Activated effector memory CD4-positive, alpha-beta T cell treated with anti-CD3 and anti-CD28 coated beads, Interleukin-2, amount 50 U/mL, for 16 hours (primary cell): ENCODE measurements around the gene CRAT.
"Not testable (repeated sequence)": the region's sequence is repeated elsewhere in the genome, so short reads cannot be mapped to it uniquely, and the experiment has no call there.

ENCODE experiments used
- DNase-seq: peaks from one replicate; pipeline ENCODE4 v3.0.0-alpha.2; 2020

Gene CRAT

GRCh38 chr9:129138144-129138462, 27.5 kb upstream of the CRAT start:
- DNase-seq: no peak

- DNase-seq: no peak
These were observed 26.9 kb upstream of the CRAT start for GRCh38 chr9:129137292-129138143.

- DNase-seq: no peak
These were observed 25.9 kb upstream of the CRAT start for GRCh38 chr9:129136446-129137035.

- no peak for DNase-seq
These were observed 24.9 kb upstream of the CRAT start for GRCh38 chr9:129135476-129135875.

GRCh38 chr9:129133082-129133481, 22.5 kb upstream of the CRAT start:
- DNase-seq: no peak

GRCh38 chr9:129131300-129132145, 20.9 kb upstream of the CRAT start:
- DNase-seq: peak; percentile 94

GRCh38 chr9:129130791-129131190, 20.2 kb upstream of the CRAT start:
- no peak for DNase-seq

GRCh38 chr9:129130271-129130670, 19.7 kb upstream of the CRAT start:
- DNase-seq: not testable (repeated sequence)

GRCh38 chr9:129128689-129129088, 18.1 kb upstream of the CRAT start:
- no peak for DNase-seq

- no peak for DNase-seq
These were observed 16.4 kb upstream of the CRAT start for GRCh38 chr9:129126749-129127618.

- DNase-seq: no peak
These were observed 14.9 kb upstream of the CRAT start for GRCh38 chr9:129125478-129125877.

- no peak for DNase-seq
These were observed 14.0 kb upstream of the CRAT start for GRCh38 chr9:129124506-129125069.

- DNase-seq: not testable (repeated sequence)
These were observed 12.4 kb upstream of the CRAT start for GRCh38 chr9:129122976-129123375.

- DNase-seq: no peak
These were observed 11.5 kb upstream of the CRAT start for GRCh38 chr9:129122133-129122532.

GRCh38 chr9:129121483-129121882, 10.9 kb upstream of the CRAT start:
- DNase-seq: no peak

GRCh38 chr9:129118799-129119198, 8.2 kb upstream of the CRAT start:
- no peak for DNase-seq

- DNase-seq: no peak
These were observed 3.2 kb upstream of the CRAT start for GRCh38 chr9:129113645-129114304.

- not testable (repeated sequence) for DNase-seq
These were observed 1.9 kb upstream of the CRAT start for GRCh38 chr9:129112526-129112925.

GRCh38 chr9:129111528-129112151, 1.0 kb upstream of the CRAT start:
- DNase-seq: peak; percentile 72

- no peak for DNase-seq
These were observed 447 bp downstream of the CRAT start for GRCh38 chr9:129109952-129110739.

- no peak for DNase-seq
These were observed 1.1 kb downstream of the CRAT start for GRCh38 chr9:129109537-129109903.
